Spleen (tissue), 11 donors: ENCODE results near the gene TMEM120A. TPM values are rescaled to one million over a fixed set of nuclear protein-coding genes. Genes with fewer than 3 reads are reported as not detected.

ENCODE experiments used
- DNase-seq: peaks from one replicate; pipeline ENCODE4 v3.0.0-alpha.2; 2020
- H3K27ac ChIP-seq, 8 donors: fragments of 200-600 bp; sonication (generic) in 7 of 8; 1 replicate in 4 of 8; 2 replicates in 4 of 8; pipeline versions ENCODE4 v1.5.0 to v1.8.0; 2016 to 2021; ENCODE audit warnings: inconsistent platforms in 4 of 8, mild to moderate bottlenecking in 4 of 8, moderate library complexity in 1 of 8
- H3K27me3 ChIP-seq, 7 donors: fragments of 200-600 bp; sonication (generic) in 6 of 7; replicated peaks in 1 of 7; 1 replicate in 4 of 7; 2 replicates in 3 of 7; pipeline versions ENCODE4 v1.5.0 to v1.8.0; 2016 to 2021; ENCODE audit warnings: inconsistent platforms in 3 of 7, mild to moderate bottlenecking in 1 of 7
- H3K36me3 ChIP-seq, 6 donors: fragments of 200-600 bp; sonication (generic) in 5 of 6; 1 replicate in 4 of 6; 2 replicates in 2 of 6; pipeline versions ENCODE4 v1.5.0 to v1.8.0; 2016 to 2021; ENCODE audit warnings: inconsistent platforms in 2 of 6
- H3K4me1 ChIP-seq, 6 donors: fragments of 200-600 bp; sonication (generic) in 5 of 6; 1 replicate in 3 of 6; 2 replicates in 3 of 6; pipeline versions ENCODE4 v1.5.0 to v1.8.0; 2016 to 2021; ENCODE audit warnings: inconsistent platforms in 3 of 6
- H3K4me3 ChIP-seq, 8 donors: fragments of 200-600 bp; sonication (generic) in 7 of 8; 1 replicate in 4 of 8; 2 replicates in 4 of 8; pipeline versions ENCODE4 v1.5.0 to v1.8.0; 2016 to 2021; ENCODE audit warnings: inconsistent platforms in 4 of 8, mild to moderate bottlenecking in 4 of 8, moderate library complexity in 2 of 8
- H3K9me3 ChIP-seq, 8 donors: fragments of 200-600 bp; sonication (generic) in 7 of 8; 1 replicate in 4 of 8; 2 replicates in 4 of 8; pipeline versions ENCODE4 v1.5.0 to v1.8.0; 2016 to 2021; ENCODE audit warnings: inconsistent platforms in 4 of 8
- POLR2A ChIP-seq, 3 donors: fragments of 450-650 bp; IDR thresholded peaks; one replicate each; pipeline ENCODE4 v1.5.1; 2017; ENCODE audit warnings: antibody characterized with exemption in 3 of 3, mild to moderate bottlenecking in 1 of 3
- POLR2AphosphoS5 ChIP-seq, 3 donors: sonication (generic); formaldehyde crosslinking; IDR thresholded peaks; one replicate each; pipeline ENCODE4 v1.5.1; 2017; ENCODE audit warnings: antibody characterized with exemption in 3 of 3
- WGBS, 5 donors: extraction: QIAGEN DNeasy Blood & Tissue Kit in 3 of 5; methylation state at CpG; one replicate each; pipeline versions ENCODE4 v1.1.5 to v1.1.7; 2013 to 2018; 5-methylcytosine and 5-hydroxymethylcytosine counted together
- intact Hi-C: fragments of 100-400 bp; cut with DNase I; formaldehyde crosslinking; loops from one replicate; pipeline ENCODE4 v1.15.0; 2023; ENCODE audit warnings: low total_unique reads
- polyA plus RNA-seq, 3 donors: library from polyadenylated mRNA; stranded (reverse); fragments of 200-250 nt; gene quantifications; one replicate each; pipeline ENCODE4 v1.2.1, GENCODE V29; 2013
- total RNA-seq, 7 donors: library from RNA; depleted of rRNA in 3 of 7; stranded (reverse); fragments of >200 nt in 3 of 7; fragmentation: NEBNext Ultra II Directional in 4 of 7; extraction: Animal tissue kit (Norgen Biotek cat#: 25700) in 4 of 7; gene quantifications; one replicate each; pipeline versions ENCODE4 v1.1.0 to v1.2.1, GENCODE V29; 2016 to 2021
- TF ChIP-seq, protein P1 (sequence below), 11 experiments: fragments of 200-600 bp in 7 of 11; fragments of 450-650 bp in 4 of 11; sonication (generic) in 4 of 11; IDR thresholded peaks in 8 of 11; conservative IDR thresholded peaks in 3 of 11; 1 replicate in 7 of 11; 2 replicates in 4 of 11; pipeline versions ENCODE4 v1.4.0 to v1.8.0; 2016 to 2021; ENCODE audit warnings: antibody characterized with exemption in 11 of 11, inconsistent platforms in 4 of 11, mild to moderate bottlenecking in 1 of 11
- donor health status: healthy with polysubstance abuse.
- donor health status: DM: no; HTN: no; CAD: no; lungs with moderate emphysema.
- donor health status: DM: no; HTN: no; CAD: no.
- donor health status: Bipolar disorder and iron deficiency.
- donor health status: healthy.
- donor health status: DM: no; HTN: no; CAD: no.
- donor health status: DM: yes; HTN: yes; CAD: no.

Gene TMEM120A
- total and polyA plus RNA-seq, 10 donors, result 24.9 to 66.2 (median 46.6) TPM

DNA sequence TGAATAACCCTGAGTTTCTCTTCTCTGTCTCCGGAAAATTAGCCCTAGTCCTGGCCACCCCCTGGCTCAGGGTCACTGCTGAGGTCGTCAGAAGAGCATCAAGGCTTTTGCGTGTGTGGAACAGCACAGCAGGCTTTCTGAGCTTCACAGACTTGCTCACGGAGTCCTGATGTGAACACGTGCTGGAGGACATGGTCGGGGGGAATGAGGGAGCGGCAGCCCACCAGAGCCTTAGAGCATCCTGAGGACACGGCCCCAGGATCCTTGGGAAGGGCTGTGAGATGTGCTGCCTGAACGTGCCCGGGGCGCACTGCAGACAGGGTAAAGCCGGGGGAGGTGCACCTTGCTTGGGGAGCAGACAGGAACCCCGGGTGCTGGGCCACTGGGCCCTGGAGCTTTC is 28.8 kb downstream of the TMEM120A start:
- no peaks in the 10 kb centered on the region for H3K9me3 ChIP-seq
- peak overlapping the region in 6 of 8 donors; percentile 6 to 62 (median 44) for H3K27ac ChIP-seq
- no peaks in the 10 kb centered on the region for H3K27me3 ChIP-seq
- H3K36me3 ChIP-seq, result peaks cover 0 to 69% (median under 1%) of the 10 kb centered on the region in 6 donors
- H3K4me1 ChIP-seq, result peaks cover 17 to 87% (median 61%) of the 10 kb centered on the region in 6 donors
- DNase-seq, result peak; percentile 54
- TF ChIP-seq POLR2AphosphoS5 (IDR thresholded peaks at IDR 0.05), result peak in 1 of 3 donors; percentile 20
- TF ChIP-seq, protein P1, sequence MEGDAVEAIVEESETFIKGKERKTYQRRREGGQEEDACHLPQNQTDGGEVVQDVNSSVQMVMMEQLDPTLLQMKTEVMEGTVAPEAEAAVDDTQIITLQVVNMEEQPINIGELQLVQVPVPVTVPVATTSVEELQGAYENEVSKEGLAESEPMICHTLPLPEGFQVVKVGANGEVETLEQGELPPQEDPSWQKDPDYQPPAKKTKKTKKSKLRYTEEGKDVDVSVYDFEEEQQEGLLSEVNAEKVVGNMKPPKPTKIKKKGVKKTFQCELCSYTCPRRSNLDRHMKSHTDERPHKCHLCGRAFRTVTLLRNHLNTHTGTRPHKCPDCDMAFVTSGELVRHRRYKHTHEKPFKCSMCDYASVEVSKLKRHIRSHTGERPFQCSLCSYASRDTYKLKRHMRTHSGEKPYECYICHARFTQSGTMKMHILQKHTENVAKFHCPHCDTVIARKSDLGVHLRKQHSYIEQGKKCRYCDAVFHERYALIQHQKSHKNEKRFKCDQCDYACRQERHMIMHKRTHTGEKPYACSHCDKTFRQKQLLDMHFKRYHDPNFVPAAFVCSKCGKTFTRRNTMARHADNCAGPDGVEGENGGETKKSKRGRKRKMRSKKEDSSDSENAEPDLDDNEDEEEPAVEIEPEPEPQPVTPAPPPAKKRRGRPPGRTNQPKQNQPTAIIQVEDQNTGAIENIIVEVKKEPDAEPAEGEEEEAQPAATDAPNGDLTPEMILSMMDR (IDR thresholded peaks at IDR 0.05 in 8 of 11, conservative IDR thresholded peaks at IDR 0.05 in 3 of 11), result no peak
- TF ChIP-seq POLR2A (IDR thresholded peaks at IDR 0.05), result no peak
- 79 to 90% (median 88%) methylated on average over 8 to 13 of the region's 13 CpGs for WGBS, 5 donors
- intact Hi-C loops, result no loop called here
- no peak overlapping the region for H3K4me3 ChIP-seq

DNA sequence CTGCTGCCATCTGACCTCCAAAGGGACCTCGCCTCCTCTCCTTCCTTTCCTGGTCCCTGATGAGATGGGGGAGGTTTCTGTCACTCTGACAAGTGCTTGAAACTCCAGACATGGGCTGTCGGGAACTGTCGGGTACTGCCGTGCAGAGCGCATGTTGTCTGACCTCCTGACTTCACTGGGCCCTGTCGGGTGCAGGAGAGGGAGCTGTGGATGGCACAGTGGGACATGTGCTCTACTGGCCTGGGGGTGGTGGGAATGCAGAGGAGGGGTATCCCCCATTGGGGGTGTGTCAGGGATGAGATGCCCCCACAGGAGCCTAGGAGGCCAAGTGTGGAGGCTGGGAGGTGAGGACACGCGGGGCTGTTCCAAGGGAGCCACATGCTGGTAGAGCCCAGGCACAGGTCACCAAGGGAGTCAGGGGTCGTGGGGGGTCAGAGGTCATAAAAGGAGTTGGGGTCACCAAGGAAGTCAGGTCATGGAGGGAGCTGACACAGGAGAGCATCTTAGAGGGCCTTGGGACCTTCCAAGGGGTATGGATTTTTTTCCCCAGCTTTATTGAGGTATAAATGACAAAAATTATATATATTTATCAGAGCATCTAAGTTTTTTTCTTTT is 30.9 kb downstream of the TMEM120A start:
- 55 to 77% (median 65%) methylated on average over 9 of the region's 9 CpGs for WGBS, 5 donors
- peaks cover 0 to 80% (median 15%) of the 10 kb centered on the region in 6 donors for H3K36me3 ChIP-seq
- no peaks in the 10 kb centered on the region for H3K9me3 ChIP-seq
- no peak overlapping the region for H3K4me3 ChIP-seq
- intact Hi-C loops, result no loop called here
- H3K4me1 ChIP-seq, result peaks cover 14 to 73% (median 56%) of the 10 kb centered on the region in 6 donors
- TF ChIP-seq, protein P1 (IDR thresholded peaks at IDR 0.05 in 8 of 11, conservative IDR thresholded peaks at IDR 0.05 in 3 of 11), result no peak
- TF ChIP-seq POLR2AphosphoS5 (IDR thresholded peaks at IDR 0.05), result peak; percentile 43 to 59 (median 51)
- no peak for TF ChIP-seq POLR2A (IDR thresholded peaks at IDR 0.05)
- DNase-seq, result no peak
- no peaks in the 10 kb centered on the region for H3K27me3 ChIP-seq
- H3K27ac ChIP-seq, result peak overlapping the region in 7 of 8 donors; percentile 67 to 79 (median 72)

DNA sequence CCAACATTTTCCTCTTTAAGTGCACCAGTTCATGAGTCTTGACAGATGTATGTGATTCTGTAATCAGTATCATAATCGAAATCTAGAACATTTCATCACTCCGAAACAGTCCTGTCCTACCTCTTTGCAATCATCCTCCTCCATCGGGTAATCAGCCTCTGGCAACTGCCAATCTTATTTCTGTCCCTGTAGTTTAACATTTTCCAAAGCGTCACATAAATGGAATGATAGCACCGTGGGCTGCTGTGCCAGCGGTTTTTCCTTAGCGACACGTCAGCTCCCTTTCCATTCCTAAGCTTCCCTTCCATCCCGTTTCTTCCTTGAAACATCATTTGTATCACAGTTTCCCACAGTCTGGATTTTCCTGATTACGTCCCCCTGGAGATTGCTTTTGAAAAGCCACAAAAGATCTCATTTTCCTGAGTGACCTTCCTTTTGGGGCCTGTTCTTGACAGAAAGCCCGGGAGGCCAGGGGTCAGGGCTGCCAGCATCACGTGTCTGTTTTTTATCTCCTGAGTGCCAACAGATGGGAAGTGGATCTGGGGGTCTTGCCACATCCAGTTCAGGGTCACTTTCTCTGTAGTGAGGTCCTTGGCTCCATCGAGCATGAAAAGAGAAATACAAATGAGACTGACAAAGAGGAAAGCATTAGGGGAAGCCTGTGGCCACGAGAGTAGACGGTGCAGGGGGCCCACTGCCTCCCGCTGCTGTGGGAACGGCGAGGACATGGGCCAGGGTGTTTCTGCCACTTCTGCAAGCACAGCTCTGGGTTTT is 31.6 kb downstream of the TMEM120A start:
- peak; percentile 52 to 76 (median 65) for TF ChIP-seq POLR2AphosphoS5 (IDR thresholded peaks at IDR 0.05)
- TF ChIP-seq, protein P1 (IDR thresholded peaks at IDR 0.05 in 8 of 11, conservative IDR thresholded peaks at IDR 0.05 in 3 of 11), result no peak
- 43 to 47% (median 45%) methylated on average over 18 of the region's 18 CpGs for WGBS, 5 donors
- Histone ChIP-seq H3K27ac (peak overlapping the region; percentile 6 to 79 (median 70)), H3K36me3 (peaks cover 0 to 80% (median 22%) of the 10 kb centered on the region in 6 donors), H3K9me3 (no peaks in the 10 kb centered on the region), H3K27me3 (no peaks in the 10 kb centered on the region), H3K4me3 (no peak overlapping the region), H3K4me1 (peaks cover 7 to 66% (median 49%) of the 10 kb centered on the region in 6 donors)
- intact Hi-C loops, result no loop called here
- peak; percentile 80 for DNase-seq

DNA sequence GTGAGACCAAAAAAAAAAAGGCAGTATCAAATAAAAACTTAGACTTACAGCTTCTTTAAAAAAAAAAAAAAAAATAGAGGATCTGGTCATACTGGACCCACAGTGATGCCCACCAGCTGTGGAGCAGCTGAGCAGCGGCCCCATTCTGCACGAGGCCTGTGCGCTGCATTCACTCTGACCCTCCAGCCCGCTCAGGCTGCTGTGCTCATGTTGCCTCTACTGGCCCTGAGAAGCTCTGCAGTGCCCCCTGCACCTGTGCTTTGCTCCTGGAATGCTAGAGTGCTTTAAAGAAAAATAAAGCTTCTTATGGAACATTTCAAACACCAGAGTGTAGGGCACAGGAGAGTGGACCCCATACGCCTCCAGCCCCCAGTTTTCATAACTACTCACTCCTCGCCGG is 33.2 kb downstream of the TMEM120A start:
- H3K27ac ChIP-seq, result no peak overlapping the region
- H3K9me3 ChIP-seq, result no peaks in the 10 kb centered on the region
- no peak overlapping the region for H3K4me3 ChIP-seq
- intact Hi-C loops, result no loop called here
- WGBS, 5 donors, result 95 to 98% (median 96%) methylated on average over 7 of the region's 7 CpGs
- peaks cover 5 to 62% (median 36%) of the 10 kb centered on the region in 6 donors for H3K4me1 ChIP-seq
- TF ChIP-seq POLR2AphosphoS5 (IDR thresholded peaks at IDR 0.05), result no peak
- TF ChIP-seq POLR2A (IDR thresholded peaks at IDR 0.05), result no peak
- TF ChIP-seq, protein P1 (IDR thresholded peaks at IDR 0.05 in 8 of 11, conservative IDR thresholded peaks at IDR 0.05 in 3 of 11), result no peak
- no peaks in the 10 kb centered on the region for H3K27me3 ChIP-seq
- peaks cover 0 to 83% (median 36%) of the 10 kb centered on the region in 6 donors for H3K36me3 ChIP-seq
- DNase-seq, result peak; percentile 48
